Ascending aorta (tissue), 2 donors: ENCODE data around the gene AADAT. TPM values are rescaled to one million over a fixed set of nuclear protein-coding genes. Genes with fewer than 3 reads are reported as not detected.
"Not testable (repeated sequence)": the region's sequence is repeated elsewhere in the genome, so short reads cannot be mapped to it uniquely, and the experiment has no call there.

ENCODE experiments used
- DNase-seq, 2 donors: peaks; one replicate each; pipeline ENCODE4 v3.0.0-alpha.2; 2019; ENCODE audit warnings: low spot score in 2 of 2
- H3K27ac ChIP-seq, 2 donors: fragments of 200-600 bp; sonication (generic); one replicate each; pipeline ENCODE4 v1.5.1; 2016 to 2017; ENCODE audit warnings: mild to moderate bottlenecking in 1 of 2
- H3K27me3 ChIP-seq: fragments of 200-600 bp; sonication (generic); one replicate; pipeline ENCODE4 v1.5.1; 2017
- H3K36me3 ChIP-seq, 2 donors: fragments of 200-600 bp; sonication (generic); one replicate each; pipeline ENCODE4 v1.5.1; 2016
- H3K4me1 ChIP-seq, 2 donors: fragments of 200-600 bp; sonication (generic); one replicate each; pipeline ENCODE4 v1.5.1; 2016 to 2017; ENCODE audit warnings: mild to moderate bottlenecking in 1 of 2
- H3K4me3 ChIP-seq, 2 donors: fragments of 200-600 bp; sonication (generic); one replicate each; pipeline ENCODE4 v1.5.1; 2016 to 2017; ENCODE audit warnings: mild to moderate bottlenecking in 1 of 2
- H3K9me3 ChIP-seq, 2 donors: fragments of 200-600 bp; sonication (generic); one replicate each; pipeline ENCODE4 v1.5.1; 2016
- CTCF ChIP-seq, 3 experiments: fragments of 200-600 bp in 2 of 3; fragments of 450-650 bp in 1 of 3; sonication (generic) in 2 of 3; IDR thresholded peaks; one replicate each; pipeline ENCODE4 v1.5.1; 2016 to 2019; ENCODE audit warnings: antibody characterized with exemption in 3 of 3, mild to moderate bottlenecking in 1 of 3, moderate library complexity in 1 of 3
- intact Hi-C: fragments of 100-400 bp; cut with DNase I; formaldehyde crosslinking; loops from one replicate; pipeline ENCODE4 v1.15.1; 2023
- total RNA-seq: library from RNA; depleted of rRNA; stranded (reverse); fragments of >200 nt; gene quantifications from one replicate; pipeline ENCODE4 v1.1.0, GENCODE V29; 2016

The AADAT gene
- total RNA-seq, 1 donor from 2014 or later = 19.7 TPM

- H3K27me3 ChIP-seq = no peaks in the 10 kb centered on the region
- H3K27ac ChIP-seq = no peak overlapping the region
- no peak overlapping the region for H3K4me3 ChIP-seq
- no peak for TF ChIP-seq CTCF (IDR thresholded peaks at IDR 0.05)
- intact Hi-C loops = no loop called here
- no peaks in the 10 kb centered on the region for H3K36me3 ChIP-seq
- H3K4me1 ChIP-seq = no peaks in the 10 kb centered on the region
- DNase-seq = no peak
- peaks cover 0 to 4% of the 10 kb centered on the region in 2 donors for H3K9me3 ChIP-seq
Observed at GRCh38 chr4:170128219-170128804, 38.6 kb upstream of the AADAT start.

GRCh38 chr4:170127758-170128157 is 38.0 kb upstream of the AADAT start:
- Histone ChIP-seq H3K27ac (no peak overlapping the region), H3K9me3 (no peaks in the 10 kb centered on the region), H3K4me1 (no peaks in the 10 kb centered on the region), H3K36me3 (no peaks in the 10 kb centered on the region), H3K4me3 (no peak overlapping the region), H3K27me3 (no peaks in the 10 kb centered on the region)
- intact Hi-C loops = no loop called here
- no peak for DNase-seq
- TF ChIP-seq CTCF (IDR thresholded peaks at IDR 0.05) = no peak

GRCh38 chr4:170124406-170124805 is 34.6 kb upstream of the AADAT start:
- H3K9me3 ChIP-seq = no peaks in the 10 kb centered on the region
- H3K27ac ChIP-seq = no peak overlapping the region
- no peaks in the 10 kb centered on the region for H3K27me3 ChIP-seq
- H3K4me1 ChIP-seq = no peaks in the 10 kb centered on the region
- no peaks in the 10 kb centered on the region for H3K36me3 ChIP-seq
- no peak for TF ChIP-seq CTCF (IDR thresholded peaks at IDR 0.05)
- no peak overlapping the region for H3K4me3 ChIP-seq
- DNase-seq = no peak
- intact Hi-C loops = no loop called here

- intact Hi-C loops = no loop called here
- Histone ChIP-seq H3K4me3 (no peak overlapping the region), H3K27me3 (no peaks in the 10 kb centered on the region), H3K36me3 (no peaks in the 10 kb centered on the region), H3K9me3 (no peaks in the 10 kb centered on the region), H3K27ac (no peak overlapping the region), H3K4me1 (no peaks in the 10 kb centered on the region)
- no peak for DNase-seq
- no peak for TF ChIP-seq CTCF (IDR thresholded peaks at IDR 0.05)
Observed at GRCh38 chr4:170122252-170122651, 32.5 kb upstream of the AADAT start.

- Histone ChIP-seq H3K4me1 (no peaks in the 10 kb centered on the region), H3K4me3 (no peak overlapping the region), H3K9me3 (no peaks in the 10 kb centered on the region), H3K36me3 (no peaks in the 10 kb centered on the region), H3K27ac (no peak overlapping the region), H3K27me3 (no peaks in the 10 kb centered on the region)
- TF ChIP-seq CTCF (IDR thresholded peaks at IDR 0.05) = no peak
- intact Hi-C loops = no loop called here
- no peak for DNase-seq
Observed at GRCh38 chr4:170114636-170115035, 24.9 kb upstream of the AADAT start.

GRCh38 chr4:170114183-170114582 is 24.4 kb upstream of the AADAT start:
- intact Hi-C loops, H3K4me3 ChIP-seq, H3K27me3 ChIP-seq, H3K9me3 ChIP-seq, H3K27ac ChIP-seq, H3K4me1 ChIP-seq, DNase-seq, H3K36me3 ChIP-seq: not testable (repeated sequence)
